ENCODE results near the gene SNX2. TPM values are rescaled to one million over a fixed set of nuclear protein-coding genes. Genes with fewer than 3 reads are reported as not detected.

Gene SNX2
- 52.2 and 109 TPM in 2 replicates for total RNA-seq (ENCODE audit: low replicate concordance)

GRCh38 chr5:122774861-122775549 lies at the start of gene SNX2:
TSS of gene SNX2 (plus strand) at chr5:122775080. CDS start at chr5:122775104, 24 bp downstream.

GRCh38 chr5:122845229-122846050 lies 70.6 kb downstream of the SNX2 start, which contains the start of gene SNX24:
TSS of gene SNX24 (plus strand) at chr5:122845613. CDS start at chr5:122845634, 21 bp downstream.

Other genes with a start within 250 kb of the SNX2 start
- gene SNX24, start 70.5 kb downstream of the SNX2 start, total RNA-seq (ENCODE audit: low replicate concordance): 12.2 and 23.1 TPM in 2 replicates

Data from smooth muscle cell of the coronary artery (primary cell).